Measurements from ENCODE around the gene NUDT13. TPM values are rescaled to one million over a fixed set of nuclear protein-coding genes. Genes with fewer than 3 reads are reported as not detected.
A peak's percentile ranks its signal among the peaks of the same experiment; 100 is the strongest.

The NUDT13 gene
- total and polyA plus RNA-seq, 9 of the 15 experiments (the other 6 are each of a cell fraction or from before 2014, with no cell fraction given) = 4.7 to 11.1 (median 5.6) TPM

- TF ChIP-seq PRDM10 (IDR thresholded peaks at IDR 0.05; ENCODE audit: partially characterized antibody) (no peak), MAZ (CRISPR knock-in tag; conservative IDR thresholded peaks at IDR 0.05 in 1 of 2, IDR thresholded peaks at IDR 0.05 in 1 of 2) (peak; percentile 91 to 99), ZNF3 (CRISPR knock-in tag; IDR thresholded peaks at IDR 0.05) (no peak), ZMIZ1 (IDR thresholded peaks at IDR 0.05; ENCODE audit: low read depth in 2 of 2, low read length in 2 of 2) (peak in 1 of 2 experiments; percentile 63; a peak in 1 of 4 replicates), ZNF668 (CRISPR knock-in tag; IDR thresholded peaks at IDR 0.05) (no peak), MLX (CRISPR knock-in tag; conservative IDR thresholded peaks at IDR 0.05) (no peak), ZFP36 (IDR thresholded peaks at IDR 0.05; ENCODE audit: low read depth, low read length, partially characterized antibody) (peak; percentile 27), TRIM24 (IDR thresholded peaks at IDR 0.05) (peak in 1 of 2 experiments; percentile 38; a peak in 1 of 4 replicates), HMG20A (CRISPR knock-in tag; conservative IDR thresholded peaks at IDR 0.05) (no peak), FOSL1 (tag; conservative IDR thresholded peaks at IDR 0.05) (peak; percentile 3; the same call in 1 of the 2 replicates), MYBL2 (IDR thresholded peaks at IDR 0.05; ENCODE audit: low read depth) (no peak), MYBL2 (CRISPR knock-in tag; IDR thresholded peaks at IDR 0.05; ENCODE audit: borderline replicate concordance) (no peak), CAMTA2 (CRISPR knock-in tag; conservative IDR thresholded peaks at IDR 0.05) (0 out of 2 replicates have a peak, but pooled peaks have one; percentile 64)
- TF ChIP-seq, protein P1, sequence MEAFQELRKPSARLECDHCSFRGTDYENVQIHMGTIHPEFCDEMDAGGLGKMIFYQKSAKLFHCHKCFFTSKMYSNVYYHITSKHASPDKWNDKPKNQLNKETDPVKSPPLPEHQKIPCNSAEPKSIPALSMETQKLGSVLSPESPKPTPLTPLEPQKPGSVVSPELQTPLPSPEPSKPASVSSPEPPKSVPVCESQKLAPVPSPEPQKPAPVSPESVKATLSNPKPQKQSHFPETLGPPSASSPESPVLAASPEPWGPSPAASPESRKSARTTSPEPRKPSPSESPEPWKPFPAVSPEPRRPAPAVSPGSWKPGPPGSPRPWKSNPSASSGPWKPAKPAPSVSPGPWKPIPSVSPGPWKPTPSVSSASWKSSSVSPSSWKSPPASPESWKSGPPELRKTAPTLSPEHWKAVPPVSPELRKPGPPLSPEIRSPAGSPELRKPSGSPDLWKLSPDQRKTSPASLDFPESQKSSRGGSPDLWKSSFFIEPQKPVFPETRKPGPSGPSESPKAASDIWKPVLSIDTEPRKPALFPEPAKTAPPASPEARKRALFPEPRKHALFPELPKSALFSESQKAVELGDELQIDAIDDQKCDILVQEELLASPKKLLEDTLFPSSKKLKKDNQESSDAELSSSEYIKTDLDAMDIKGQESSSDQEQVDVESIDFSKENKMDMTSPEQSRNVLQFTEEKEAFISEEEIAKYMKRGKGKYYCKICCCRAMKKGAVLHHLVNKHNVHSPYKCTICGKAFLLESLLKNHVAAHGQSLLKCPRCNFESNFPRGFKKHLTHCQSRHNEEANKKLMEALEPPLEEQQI (IDR thresholded peaks at IDR 0.05) = peak; percentile 13; the same call in 1 of the 2 replicates
Observed at GRCh38 chr10:73167783-73168464, 57.7 kb downstream of the NUDT13 start, which contains the start of the genes ECD and FAM149B1 (continued).

Measured in K562 (cell line).